Sigmoid colon (tissue), 7 donors: ENCODE data around the gene TMCO1. TPM values are rescaled to one million over a fixed set of nuclear protein-coding genes. Genes with fewer than 3 reads are reported as not detected.
"Not testable (repeated sequence)": the region's sequence is repeated elsewhere in the genome, so short reads cannot be mapped to it uniquely, and the experiment has no call there.

Experiments used
- DNase-seq: peaks from one replicate; pipeline ENCODE4 v3.0.0-alpha.2; 2019
- H3K27ac ChIP-seq, 4 donors: fragments of 200-600 bp; sonication (generic); one replicate each; pipeline ENCODE4 v1.5.1; 2016 to 2019; ENCODE audit warnings: mild to moderate bottlenecking in 1 of 4
- H3K27me3 ChIP-seq, 3 donors: fragments of 200-600 bp; sonication (generic); one replicate each; pipeline ENCODE4 v1.5.1; 2019; ENCODE audit warnings: mild to moderate bottlenecking in 1 of 3
- H3K36me3 ChIP-seq, 4 donors: fragments of 200-600 bp; sonication (generic); one replicate each; pipeline ENCODE4 v1.5.1; 2016 to 2019
- H3K4me1 ChIP-seq, 4 donors: fragments of 200-600 bp; sonication (generic); one replicate each; pipeline ENCODE4 v1.5.1; 2017 to 2019
- H3K4me3 ChIP-seq, 4 donors: fragments of 200-600 bp; sonication (generic); one replicate each; pipeline ENCODE4 v1.5.1; 2017 to 2019; ENCODE audit warnings: mild to moderate bottlenecking in 2 of 4, moderate library complexity in 1 of 4
- H3K9me3 ChIP-seq, 4 donors: fragments of 200-600 bp in 3 of 4; sonication (generic) in 3 of 4; one replicate each; pipeline versions ENCODE4 v1.5.1 to v1.6.1; 2013 to 2019
- CTCF ChIP-seq, 4 experiments: fragments of 450-650 bp in 3 of 4; fragments of 200-600 bp in 1 of 4; IDR thresholded peaks; one replicate each; pipeline ENCODE4 v1.5.1; 2016 to 2019; ENCODE audit warnings: antibody characterized with exemption in 4 of 4, mild to moderate bottlenecking in 3 of 4, moderate library complexity in 2 of 4
- EP300 ChIP-seq, 4 donors: sonication (generic); formaldehyde crosslinking; IDR thresholded peaks; one replicate each; pipeline ENCODE4 v1.6.1; 2017; ENCODE audit warnings: antibody characterized with exemption in 4 of 4
- POLR2A ChIP-seq, 2 donors: fragments of 450-650 bp; IDR thresholded peaks; one replicate each; pipeline ENCODE4 v1.6.1; 2016; ENCODE audit warnings: antibody characterized with exemption in 2 of 2, mild to moderate bottlenecking in 2 of 2, moderate library complexity in 2 of 2
- POLR2AphosphoS5 ChIP-seq, 4 donors: sonication (generic); formaldehyde crosslinking; IDR thresholded peaks; one replicate each; pipeline ENCODE4 v1.6.1; 2017; ENCODE audit warnings: antibody characterized with exemption in 4 of 4
- WGBS, 2 donors: extraction: QIAGEN DNeasy Blood & Tissue Kit; methylation state at CpG; one replicate each; pipeline ENCODE4 v1.1.7; 2013; 5-methylcytosine and 5-hydroxymethylcytosine counted together
- intact Hi-C: fragments of 100-400 bp; cut with DNase I; formaldehyde crosslinking; loops from one replicate; pipeline ENCODE4 v1.15.1; 2023
- polyA plus RNA-seq, 3 donors: library from polyadenylated mRNA; stranded (reverse); fragments of 200-250 nt; gene quantifications; one replicate each; pipeline ENCODE4 v1.2.3, GENCODE V29; 2013
- total RNA-seq, 4 donors: library from RNA; depleted of rRNA; stranded (reverse); fragments of >200 nt; gene quantifications; one replicate each; pipeline ENCODE4 v1.1.0, GENCODE V29; 2016
- donor health status: healthy with polysubstance abuse.
- donor health status: Bipolar disorder and iron deficiency.
- donor health status: healthy.

Gene TMCO1
- total and polyA plus RNA-seq, 7 donors = 36.7 to 116 (median 46.2) TPM

GRCh38 chr1:165748550-165748949, 20.1 kb downstream of the TMCO1 start:
- Histone ChIP-seq H3K4me1 (no peaks in the 10 kb centered on the region), H3K36me3 (peaks cover 0 to 68% (median 7%) of the 10 kb centered on the region in 4 donors), H3K27me3 (no peaks in the 10 kb centered on the region), H3K9me3 (no peaks in the 10 kb centered on the region), H3K4me3 (no peak overlapping the region), H3K27ac (no peak overlapping the region)
- TF ChIP-seq EP300 (IDR thresholded peaks at IDR 0.05) (no peak), POLR2A (IDR thresholded peaks at IDR 0.05) (no peak), POLR2AphosphoS5 (IDR thresholded peaks at IDR 0.05) (no peak), CTCF (IDR thresholded peaks at IDR 0.05) (no peak)
- intact Hi-C loops = no loop called here
- no peak for DNase-seq
- 56 to 78% methylated on average over 1 of the region's 1 CpG for WGBS, 2 donors

GRCh38 chr1:165747632-165748447, 20.8 kb downstream of the TMCO1 start:
- Histone ChIP-seq H3K4me3 (no peak overlapping the region), H3K4me1 (no peaks in the 10 kb centered on the region), H3K9me3 (no peaks in the 10 kb centered on the region), H3K36me3 (peaks cover 0 to 68% (median 12%) of the 10 kb centered on the region in 4 donors), H3K27me3 (no peaks in the 10 kb centered on the region), H3K27ac (no peak overlapping the region)
- intact Hi-C loops = no loop called here
- no peak for TF ChIP-seq POLR2A (IDR thresholded peaks at IDR 0.05)
- no peak for TF ChIP-seq POLR2AphosphoS5 (IDR thresholded peaks at IDR 0.05)
- TF ChIP-seq CTCF (IDR thresholded peaks at IDR 0.05) = no peak
- TF ChIP-seq EP300 (IDR thresholded peaks at IDR 0.05) = no peak
- DNase-seq = no peak
- 72 to 88% methylated on average over 9 of the region's 9 CpGs for WGBS, 2 donors

- H3K4me1 ChIP-seq, DNase-seq, H3K27ac ChIP-seq, intact Hi-C loops, H3K9me3 ChIP-seq, H3K4me3 ChIP-seq, H3K27me3 ChIP-seq: not testable (repeated sequence)
- WGBS, 2 donors = 98 to 100% methylated on average over 1 of the region's 1 CpG
- H3K36me3 ChIP-seq = peaks cover 0 to 68% (median 37%) of the 10 kb centered on the region in 4 donors
These were observed 23.8 kb downstream of the TMCO1 start for GRCh38 chr1:165744913-165745312.

- Histone ChIP-seq H3K27ac (no peak overlapping the region), H3K27me3 (no peaks in the 10 kb centered on the region), H3K36me3 (peaks cover 0 to 65% (median 34%) of the 10 kb centered on the region in 4 donors), H3K4me1 (peaks cover 0 to 5% (median 0%) of the 10 kb centered on the region in 4 donors), H3K4me3 (no peak overlapping the region), H3K9me3 (no peaks in the 10 kb centered on the region)
- TF ChIP-seq CTCF (IDR thresholded peaks at IDR 0.05) (no peak), POLR2A (IDR thresholded peaks at IDR 0.05) (no peak), POLR2AphosphoS5 (IDR thresholded peaks at IDR 0.05) (no peak), EP300 (IDR thresholded peaks at IDR 0.05) (no peak)
- intact Hi-C loops = no loop called here
- WGBS, 2 donors = 90 to 97% methylated on average over 8 of the region's 8 CpGs
- no peak for DNase-seq
These were observed 26.5 kb downstream of the TMCO1 start for GRCh38 chr1:165742194-165742593.

GRCh38 chr1:165738794-165739193, 29.9 kb downstream of the TMCO1 start:
- no peak for TF ChIP-seq POLR2AphosphoS5 (IDR thresholded peaks at IDR 0.05)
- TF ChIP-seq EP300 (IDR thresholded peaks at IDR 0.05) = no peak
- no peak for TF ChIP-seq POLR2A (IDR thresholded peaks at IDR 0.05)
- TF ChIP-seq CTCF (IDR thresholded peaks at IDR 0.05) = no peak
- intact Hi-C loops = no loop called here
- Histone ChIP-seq H3K9me3 (no peaks in the 10 kb centered on the region), H3K36me3 (peaks cover 0 to 67% (median 33%) of the 10 kb centered on the region in 4 donors), H3K4me3 (no peak overlapping the region), H3K27me3 (no peaks in the 10 kb centered on the region), H3K4me1 (peaks cover 0 to 5% (median 0%) of the 10 kb centered on the region in 4 donors), H3K27ac (no peak overlapping the region)
- 83 to 94% methylated on average over 1 of the region's 1 CpG for WGBS, 2 donors
- DNase-seq = no peak
